Measurements from ENCODE around the gene SPAG6.
A peak's percentile ranks its signal among the peaks of the same experiment; 100 is the strongest.

SPAG6 gene

DNA sequence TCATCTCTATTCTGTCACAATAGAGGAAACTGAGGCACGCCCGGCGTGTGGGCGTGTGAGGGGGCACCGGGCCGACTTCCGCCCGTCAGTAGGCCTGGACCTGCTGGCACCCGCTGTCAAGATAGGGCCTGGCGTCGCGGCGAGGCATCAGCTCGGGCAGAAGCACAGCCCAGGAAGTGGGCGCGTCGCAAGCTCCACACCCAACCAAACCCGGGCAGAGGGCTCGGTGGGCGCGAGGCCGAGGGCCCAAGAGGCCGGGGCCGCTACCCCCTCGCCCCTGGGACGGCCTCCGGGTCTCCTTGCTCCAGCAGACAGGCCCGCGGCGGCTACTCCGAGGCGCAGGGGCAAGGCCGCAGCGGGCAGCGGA lies 91.2 kb downstream of the SPAG6 start:
- peak overlapping the region; percentile 68 for H3K4me3 ChIP-seq (ENCODE audit: low read depth, low read length)
- no peak for DNase-seq (ENCODE audit: low read depth)
- TF ChIP-seq CTCF (conservative IDR thresholded peaks at IDR 0.05; ENCODE audit: low read depth, low read length), result no peak

- DNase-seq (ENCODE audit: low read depth), result peak; percentile 97
- H3K4me3 ChIP-seq (ENCODE audit: low read depth, low read length), result peak overlapping the region; percentile 68
- TF ChIP-seq CTCF (conservative IDR thresholded peaks at IDR 0.05; ENCODE audit: low read depth, low read length), result peak; percentile 6
These were observed 91.8 kb downstream of the SPAG6 start for GRCh38 chr10:22436893-22437619.

- no peak for TF ChIP-seq CTCF (conservative IDR thresholded peaks at IDR 0.05; ENCODE audit: low read depth, low read length)
- peak overlapping the region; percentile 68 for H3K4me3 ChIP-seq (ENCODE audit: low read depth, low read length)
- DNase-seq (ENCODE audit: low read depth), result peak; percentile 46
These were observed 92.6 kb downstream of the SPAG6 start for GRCh38 chr10:22437620-22438588.

GRCh38 chr10:22438711-22439110 lies 93.4 kb downstream of the SPAG6 start:
- no peak overlapping the region for H3K4me3 ChIP-seq (ENCODE audit: low read depth, low read length)
- no peak for TF ChIP-seq CTCF (conservative IDR thresholded peaks at IDR 0.05; ENCODE audit: low read depth, low read length)
- no peak for DNase-seq (ENCODE audit: low read depth)

DNA sequence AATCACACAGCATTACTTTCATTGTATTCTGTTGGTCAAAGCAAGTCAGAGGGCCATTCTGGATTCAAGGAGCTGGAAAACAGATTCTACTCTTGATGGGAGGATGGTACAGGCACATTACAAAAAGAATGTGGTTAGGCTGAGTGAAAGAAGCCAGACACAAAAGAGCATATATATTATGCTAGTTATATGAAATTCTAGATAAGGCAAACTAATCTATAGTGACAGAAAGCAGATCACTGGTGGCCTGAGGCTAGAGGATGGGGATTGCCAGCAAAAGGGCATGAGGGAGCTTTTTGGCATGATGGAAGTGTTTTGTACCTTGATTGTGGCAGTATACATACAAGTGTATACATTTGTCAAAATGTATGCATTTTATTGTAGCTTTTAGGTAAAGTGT lies 96.8 kb downstream of the SPAG6 start:
- H3K4me3 ChIP-seq (ENCODE audit: low read depth, low read length), result no peak overlapping the region
- DNase-seq (ENCODE audit: low read depth), result no peak
- no peak for TF ChIP-seq CTCF (conservative IDR thresholded peaks at IDR 0.05; ENCODE audit: low read depth, low read length)

- DNase-seq (ENCODE audit: low read depth), result no peak
- TF ChIP-seq CTCF (conservative IDR thresholded peaks at IDR 0.05; ENCODE audit: low read depth, low read length), result no peak
- no peak overlapping the region for H3K4me3 ChIP-seq (ENCODE audit: low read depth, low read length)
These were observed 97.2 kb downstream of the SPAG6 start for GRCh38 chr10:22442468-22442867.

All from choroid plexus epithelial cell (primary cell).